Uterus (tissue), 2 donors: ENCODE results near the gene C7orf25.

Source experiments
- POLR2A ChIP-seq, 2 donors: fragments of 450-650 bp; IDR thresholded peaks; one replicate each; pipeline ENCODE4 v1.6.1; 2016; ENCODE audit warnings: antibody characterized with exemption in 2 of 2, mild to moderate bottlenecking in 1 of 2, moderate library complexity in 1 of 2
- TF ChIP-seq, protein P1 (sequence below), 4 experiments: fragments of 200-600 bp in 2 of 4; fragments of 450-650 bp in 2 of 4; sonication (generic) in 2 of 4; IDR thresholded peaks; one replicate each; pipeline ENCODE4 v1.5.1; 2016 to 2019; ENCODE audit warnings: antibody characterized with exemption in 4 of 4, mild to moderate bottlenecking in 2 of 4, moderate library complexity in 1 of 4

DNA sequence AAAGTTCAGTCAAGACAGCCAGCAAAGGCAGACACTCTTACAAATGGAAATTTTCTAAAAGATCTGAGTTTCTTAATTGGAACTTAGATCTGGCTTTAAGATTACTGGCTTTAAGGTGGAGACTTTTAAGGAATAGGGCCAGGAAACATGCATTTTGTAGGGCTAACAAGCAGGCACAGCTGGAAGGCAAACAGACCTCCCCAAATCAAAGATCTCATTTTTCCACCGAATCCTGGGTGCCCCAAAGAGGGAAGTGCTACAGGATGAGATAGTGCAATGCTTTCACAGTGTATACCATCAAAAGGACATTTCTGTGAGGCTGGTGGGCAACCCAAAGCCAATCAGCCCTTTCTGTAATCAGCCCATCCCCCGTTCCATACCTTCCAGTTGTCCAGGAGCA, 47.7 kb upstream of the C7orf25 start:
- TF ChIP-seq, protein P1, sequence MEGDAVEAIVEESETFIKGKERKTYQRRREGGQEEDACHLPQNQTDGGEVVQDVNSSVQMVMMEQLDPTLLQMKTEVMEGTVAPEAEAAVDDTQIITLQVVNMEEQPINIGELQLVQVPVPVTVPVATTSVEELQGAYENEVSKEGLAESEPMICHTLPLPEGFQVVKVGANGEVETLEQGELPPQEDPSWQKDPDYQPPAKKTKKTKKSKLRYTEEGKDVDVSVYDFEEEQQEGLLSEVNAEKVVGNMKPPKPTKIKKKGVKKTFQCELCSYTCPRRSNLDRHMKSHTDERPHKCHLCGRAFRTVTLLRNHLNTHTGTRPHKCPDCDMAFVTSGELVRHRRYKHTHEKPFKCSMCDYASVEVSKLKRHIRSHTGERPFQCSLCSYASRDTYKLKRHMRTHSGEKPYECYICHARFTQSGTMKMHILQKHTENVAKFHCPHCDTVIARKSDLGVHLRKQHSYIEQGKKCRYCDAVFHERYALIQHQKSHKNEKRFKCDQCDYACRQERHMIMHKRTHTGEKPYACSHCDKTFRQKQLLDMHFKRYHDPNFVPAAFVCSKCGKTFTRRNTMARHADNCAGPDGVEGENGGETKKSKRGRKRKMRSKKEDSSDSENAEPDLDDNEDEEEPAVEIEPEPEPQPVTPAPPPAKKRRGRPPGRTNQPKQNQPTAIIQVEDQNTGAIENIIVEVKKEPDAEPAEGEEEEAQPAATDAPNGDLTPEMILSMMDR (IDR thresholded peaks at IDR 0.05): no peak
- no peak for TF ChIP-seq POLR2A (IDR thresholded peaks at IDR 0.05)
